HepG2 (cell line): Measurements from ENCODE around the gene BHMT. TPM values are rescaled to one million over a fixed set of nuclear protein-coding genes. Genes with fewer than 3 reads are reported as not detected.

Source experiments
- ATF2 ChIP-seq: sonication (generic); formaldehyde crosslinking; IDR thresholded peaks from 2 replicates; pipeline ENCODE4 v1.4.0; 2020; ENCODE audit warnings: missing genetic modification reagents
- IKZF5 ChIP-seq: IDR thresholded peaks from 2 replicates; pipeline ENCODE4 v1.6.1; 2018; ENCODE audit warnings: missing genetic modification reagents, mild to moderate bottlenecking, missing compliant biosample characterization
- SATB2 ChIP-seq: sonication (generic); formaldehyde crosslinking; IDR thresholded peaks from 2 replicates; pipeline ENCODE4 v1.5.0; 2020; ENCODE audit warnings: missing genetic modification reagents
- SSRP1 ChIP-seq: IDR thresholded peaks from 2 replicates; pipeline ENCODE4 v1.6.1; 2016; ENCODE audit warnings: control low read depth
- TERF1 ChIP-seq: sonication (generic); formaldehyde crosslinking; IDR thresholded peaks from 2 replicates; pipeline ENCODE4 v1.8.0; 2022; ENCODE audit warnings: mild to moderate bottlenecking, missing genetic modification reagents, moderate library complexity
- TIGD3 ChIP-seq: sonication (generic); formaldehyde crosslinking; IDR thresholded peaks from 2 replicates; pipeline ENCODE4 v1.5.1; 2020; ENCODE audit warnings: mild to moderate bottlenecking, missing genetic modification reagents, borderline replicate concordance
- YY1 ChIP-seq: IDR thresholded peaks from 2 replicates; pipeline ENCODE4 v1.6.1; 2011; ENCODE audit warnings: low read length, low read depth, moderate library complexity, mild to moderate bottlenecking; ENCODE audit not compliant: insufficient read depth, insufficient replicate concordance
- ZFP37 ChIP-seq: sonication (generic); formaldehyde crosslinking; IDR thresholded peaks from 2 replicates; pipeline ENCODE4 v1.4.0; 2020; ENCODE audit warnings: missing genetic modification reagents, borderline replicate concordance
- ZNF17 ChIP-seq: sonication (generic); formaldehyde crosslinking; IDR thresholded peaks from 2 replicates; pipeline ENCODE4 v1.5.0; 2020; ENCODE audit warnings: mild to moderate bottlenecking, missing genetic modification reagents
- ZNF225 ChIP-seq: sonication (generic); formaldehyde crosslinking; IDR thresholded peaks from 2 replicates; pipeline ENCODE4 v1.4.0; 2020; ENCODE audit warnings: mild to moderate bottlenecking, missing genetic modification reagents
- ZNF350 ChIP-seq: sonication (generic); formaldehyde crosslinking; IDR thresholded peaks from 2 replicates; pipeline ENCODE4 v1.4.0; 2020; ENCODE audit warnings: mild to moderate bottlenecking, low read depth, missing genetic modification reagents, borderline replicate concordance
- ZNF572 ChIP-seq: sonication (generic); formaldehyde crosslinking; IDR thresholded peaks from 2 replicates; pipeline ENCODE4 v1.5.1; 2020; ENCODE audit warnings: mild to moderate bottlenecking, missing genetic modification reagents
- polyA plus RNA-seq, 8 experiments: library from polyadenylated mRNA; depleted of rRNA in 3 of 8; stranded (reverse) in 7 of 8; unstranded in 1 of 8; fragments of >200 nt; fragmentation: Illumina TruSeq in 4 of 8; extraction: Trizol in 4 of 8; gene quantifications; 2 replicates each; pipeline versions ENCODE4 v1.2.1 to v1.2.3, GENCODE V29; 2011 to 2016; ENCODE audit warnings: low read depth in 4 of 8, missing spikeins in 1 of 8, mixed read lengths in 1 of 8; ENCODE audit not compliant: insufficient read depth in 1 of 8
- total RNA-seq, 5 experiments: library from RNA; depleted of rRNA; stranded (reverse); fragments of >200 nt; fragmentation: Illumina TruSeq; extraction: Trizol; gene quantifications; 2 replicates each; pipeline ENCODE4 v1.2.3, GENCODE V29; 2016; ENCODE audit warnings: low read depth in 1 of 5
- TF ChIP-seq, protein P1 (sequence below): sonication (generic); formaldehyde crosslinking; IDR thresholded peaks from 2 replicates; pipeline ENCODE4 v1.4.0; 2020; ENCODE audit warnings: mild to moderate bottlenecking, missing genetic modification reagents, borderline replicate concordance
- TF ChIP-seq, protein P2 (sequence below): fragments of 450-650 bp; IDR thresholded peaks from 2 replicates; pipeline ENCODE4 v1.6.1; 2017; ENCODE audit warnings: mild to moderate bottlenecking
- TF ChIP-seq, protein P3 (sequence below): IDR thresholded peaks from 2 replicates; pipeline ENCODE4 v1.6.1; 2016; ENCODE audit warnings: low read depth

Gene BHMT
- total and polyA plus RNA-seq, 2 of the 13 experiments (the other 11 are each of a cell fraction or from before 2014, with no cell fraction given) = 0.40 to 6.4 TPM

DNA sequence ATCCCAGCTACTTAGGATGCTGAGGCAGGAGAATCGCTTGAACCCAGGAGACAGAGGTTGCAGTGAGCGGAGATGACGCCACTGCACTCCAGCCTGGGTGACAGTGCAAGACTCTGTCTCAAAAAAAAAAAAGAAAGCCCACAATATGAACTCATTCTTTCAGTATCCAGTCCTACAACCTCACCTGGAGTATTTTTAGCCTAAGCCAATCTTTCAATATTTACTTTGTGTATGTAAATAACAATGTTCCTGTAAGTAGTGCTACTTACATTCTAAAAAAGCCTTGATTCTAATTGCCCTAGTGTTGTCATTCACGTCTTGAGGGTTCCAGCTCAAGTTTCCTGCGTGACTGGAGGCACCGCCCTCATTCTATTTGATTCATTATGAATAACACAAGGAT, 62.0 kb downstream of the BHMT start (continued):
- TF ChIP-seq IKZF5 = no peak
- no peak for TF ChIP-seq ZNF17 (CRISPR knock-in tag)
- TF ChIP-seq, protein P1, sequence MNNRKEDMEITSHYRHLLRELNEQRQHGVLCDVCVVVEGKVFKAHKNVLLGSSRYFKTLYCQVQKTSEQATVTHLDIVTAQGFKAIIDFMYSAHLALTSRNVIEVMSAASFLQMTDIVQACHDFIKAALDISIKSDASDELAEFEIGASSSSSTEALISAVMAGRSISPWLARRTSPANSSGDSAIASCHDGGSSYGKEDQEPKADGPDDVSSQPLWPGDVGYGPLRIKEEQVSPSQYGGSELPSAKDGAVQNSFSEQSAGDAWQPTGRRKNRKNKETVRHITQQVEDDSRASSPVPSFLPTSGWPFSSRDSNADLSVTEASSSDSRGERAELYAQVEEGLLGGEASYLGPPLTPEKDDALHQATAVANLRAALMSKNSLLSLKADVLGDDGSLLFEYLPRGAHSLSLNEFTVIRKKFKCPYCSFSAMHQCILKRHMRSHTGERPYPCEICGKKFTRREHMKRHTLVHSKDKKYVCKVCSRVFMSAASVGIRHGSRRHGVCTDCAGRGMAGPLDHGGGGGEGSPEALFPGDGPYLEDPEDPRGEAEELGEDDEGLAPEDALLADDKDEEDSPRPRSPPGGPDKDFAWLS (CRISPR knock-in tag) = no peak
- TF ChIP-seq, protein P2, sequence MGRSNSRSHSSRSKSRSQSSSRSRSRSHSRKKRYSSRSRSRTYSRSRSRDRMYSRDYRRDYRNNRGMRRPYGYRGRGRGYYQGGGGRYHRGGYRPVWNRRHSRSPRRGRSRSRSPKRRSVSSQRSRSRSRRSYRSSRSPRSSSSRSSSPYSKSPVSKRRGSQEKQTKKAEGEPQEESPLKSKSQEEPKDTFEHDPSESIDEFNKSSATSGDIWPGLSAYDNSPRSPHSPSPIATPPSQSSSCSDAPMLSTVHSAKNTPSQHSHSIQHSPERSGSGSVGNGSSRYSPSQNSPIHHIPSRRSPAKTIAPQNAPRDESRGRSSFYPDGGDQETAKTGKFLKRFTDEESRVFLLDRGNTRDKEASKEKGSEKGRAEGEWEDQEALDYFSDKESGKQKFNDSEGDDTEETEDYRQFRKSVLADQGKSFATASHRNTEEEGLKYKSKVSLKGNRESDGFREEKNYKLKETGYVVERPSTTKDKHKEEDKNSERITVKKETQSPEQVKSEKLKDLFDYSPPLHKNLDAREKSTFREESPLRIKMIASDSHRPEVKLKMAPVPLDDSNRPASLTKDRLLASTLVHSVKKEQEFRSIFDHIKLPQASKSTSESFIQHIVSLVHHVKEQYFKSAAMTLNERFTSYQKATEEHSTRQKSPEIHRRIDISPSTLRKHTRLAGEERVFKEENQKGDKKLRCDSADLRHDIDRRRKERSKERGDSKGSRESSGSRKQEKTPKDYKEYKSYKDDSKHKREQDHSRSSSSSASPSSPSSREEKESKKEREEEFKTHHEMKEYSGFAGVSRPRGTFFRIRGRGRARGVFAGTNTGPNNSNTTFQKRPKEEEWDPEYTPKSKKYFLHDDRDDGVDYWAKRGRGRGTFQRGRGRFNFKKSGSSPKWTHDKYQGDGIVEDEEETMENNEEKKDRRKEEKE = no peak
- TF ChIP-seq, protein P3, sequence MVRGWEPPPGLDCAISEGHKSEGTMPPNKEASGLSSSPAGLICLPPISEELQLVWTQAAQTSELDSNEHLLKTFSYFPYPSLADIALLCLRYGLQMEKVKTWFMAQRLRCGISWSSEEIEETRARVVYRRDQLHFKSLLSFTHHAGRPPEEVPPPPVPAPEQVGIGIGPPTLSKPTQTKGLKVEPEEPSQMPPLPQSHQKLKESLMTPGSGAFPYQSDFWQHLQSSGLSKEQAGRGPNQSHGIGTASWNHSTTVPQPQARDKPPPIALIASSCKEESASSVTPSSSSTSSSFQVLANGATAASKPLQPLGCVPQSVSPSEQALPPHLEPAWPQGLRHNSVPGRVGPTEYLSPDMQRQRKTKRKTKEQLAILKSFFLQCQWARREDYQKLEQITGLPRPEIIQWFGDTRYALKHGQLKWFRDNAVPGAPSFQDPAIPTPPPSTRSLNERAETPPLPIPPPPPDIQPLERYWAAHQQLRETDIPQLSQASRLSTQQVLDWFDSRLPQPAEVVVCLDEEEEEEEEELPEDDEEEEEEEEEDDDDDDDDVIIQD (CRISPR knock-in tag) = no peak
- TF ChIP-seq ZNF350 (CRISPR knock-in tag) = no peak
- no peak for TF ChIP-seq YY1
- TF ChIP-seq ZFP37 (CRISPR knock-in tag) = no peak
- no peak for TF ChIP-seq SATB2
- no peak for TF ChIP-seq ATF2
- TF ChIP-seq ZNF572 (CRISPR knock-in tag) = no peak
- TF ChIP-seq TIGD3 (CRISPR knock-in tag) = no peak
- no peak for TF ChIP-seq TERF1 (CRISPR knock-in tag)
- no peak for TF ChIP-seq SSRP1 (CRISPR knock-in tag)
- TF ChIP-seq ZNF225 (CRISPR knock-in tag) = no peak
